Urinary bladder (tissue), 4 donors: ENCODE data around the gene COX7A1. TPM values are rescaled to one million over a fixed set of nuclear protein-coding genes. Genes with fewer than 3 reads are reported as not detected.

Experiments used
- DNase-seq: peaks from one replicate; pipeline ENCODE4 v3.0.0-alpha.2; 2015; ENCODE audit errors: extremely low spot score
- H3K27ac ChIP-seq: one replicate; pipeline ENCODE4 v1.5.1; 2013; ENCODE audit warnings: low read depth, mild to moderate bottlenecking, moderate library complexity
- H3K36me3 ChIP-seq: one replicate; pipeline ENCODE4 v1.6.1; 2013; ENCODE audit warnings: mild to moderate bottlenecking, moderate library complexity; ENCODE audit not compliant: insufficient read depth
- H3K4me1 ChIP-seq: one replicate; pipeline ENCODE4 v1.6.1; 2013; ENCODE audit warnings: mild to moderate bottlenecking, moderate library complexity; ENCODE audit not compliant: insufficient read depth
- H3K4me3 ChIP-seq: one replicate; pipeline ENCODE4 v1.5.1; 2013; ENCODE audit warnings: low read depth, low read length
- WGBS: extraction: QIAGEN DNeasy Blood & Tissue Kit; methylation state at CpG from one replicate; pipeline ENCODE4 v1.1.7; 2013; 5-methylcytosine and 5-hydroxymethylcytosine counted together
- polyA plus RNA-seq: library from polyadenylated mRNA; stranded (reverse); fragments of 200-250 nt; gene quantifications from one replicate; pipeline ENCODE4 v1.2.3, GENCODE V29; 2013
- total RNA-seq: library from RNA; depleted of rRNA; stranded (reverse); fragments of >200 nt; gene quantifications from one replicate; pipeline ENCODE4 v1.2.3, GENCODE V29; 2014
- donor health status: healthy with polysubstance abuse.
- donor health status: healthy.

COX7A1 gene
- total and polyA plus RNA-seq, 2 donors: 15.1 to 92.0 TPM

- H3K27ac ChIP-seq: no peak overlapping the region
These were observed 38.8 kb downstream of the COX7A1 start for GRCh38 chr19:36113425-36113824.

GRCh38 chr19:36112678-36113077 is 39.6 kb downstream of the COX7A1 start:
- DNase-seq: no peak
- WGBS: 95% methylated on average over 10 of the region's 10 CpGs
- peaks cover 2% of the 10 kb centered on the region for H3K36me3 ChIP-seq
- no peak overlapping the region for H3K27ac ChIP-seq
- H3K4me1 ChIP-seq: no peaks in the 10 kb centered on the region
- no peak overlapping the region for H3K4me3 ChIP-seq

More at GRCh38 chr19:36113425-36113824, 38.8 kb downstream of the COX7A1 start:
- Histone ChIP-seq H3K4me3 (no peak overlapping the region), H3K4me1 (no peaks in the 10 kb centered on the region), H3K36me3 (peaks cover 2% of the 10 kb centered on the region)
- WGBS: 89% methylated on average over 34 of the region's 34 CpGs
- no peak for DNase-seq

- Histone ChIP-seq H3K4me3 (no peak overlapping the region), H3K36me3 (peaks cover 2% of the 10 kb centered on the region), H3K4me1 (no peaks in the 10 kb centered on the region), H3K27ac (no peak overlapping the region)
- no peak for DNase-seq
- WGBS: 73% methylated on average over 13 of the region's 13 CpGs
These were observed 41.1 kb downstream of the COX7A1 start for GRCh38 chr19:36111200-36111539.

GRCh38 chr19:36110487-36111199 is 41.6 kb downstream of the COX7A1 start, which contains the start of gene OVOL3:
TSS of gene OVOL3 (plus strand) at chr19:36111143. CDS start at chr19:36111203, 60 bp downstream.
- H3K4me1 ChIP-seq: no peaks in the 10 kb centered on the region
- H3K36me3 ChIP-seq: peaks cover 2% of the 10 kb centered on the region
- H3K27ac ChIP-seq: no peak within 1 kb of the TSS
- no peak for DNase-seq
- H3K4me3 ChIP-seq: no peak within 1 kb of the TSS
- 73% methylated on average over 1 of the region's 1 CpG for WGBS

- Histone ChIP-seq H3K27ac (no peak overlapping the region), H3K36me3 (peaks cover 2% of the 10 kb centered on the region)
These were observed 43.6 kb downstream of the COX7A1 start for GRCh38 chr19:36108684-36109083.

GRCh38 chr19:36106991-36107390 is 45.3 kb downstream of the COX7A1 start:
- no peak overlapping the region for H3K27ac ChIP-seq
- no peaks in the 10 kb centered on the region for H3K4me1 ChIP-seq
- DNase-seq: no peak
- H3K4me3 ChIP-seq: no peak overlapping the region
- H3K36me3 ChIP-seq: peaks cover 2% of the 10 kb centered on the region
- 98% methylated on average over 5 of the region's 5 CpGs for whole genome bisulfite sequencing

More at GRCh38 chr19:36108684-36109083, 43.6 kb downstream of the COX7A1 start:
- DNase-seq: no peak
- H3K4me3 ChIP-seq: no peak overlapping the region
- no peaks in the 10 kb centered on the region for H3K4me1 ChIP-seq
- WGBS: 93% methylated on average over 3 of the region's 3 CpGs

- Histone ChIP-seq H3K36me3 (peaks cover 2% of the 10 kb centered on the region), H3K4me3 (no peak overlapping the region), H3K27ac (no peak overlapping the region), H3K4me1 (no peaks in the 10 kb centered on the region)
- 93% methylated on average over 6 of the region's 6 CpGs for WGBS
- DNase-seq: no peak
These were observed 45.8 kb downstream of the COX7A1 start for GRCh38 chr19:36106441-36106840.

GRCh38 chr19:36103842-36104552 is 48.2 kb downstream of the COX7A1 start:
- 91% methylated on average over 12 of the region's 12 CpGs for WGBS
- Histone ChIP-seq H3K36me3 (no peaks in the 10 kb centered on the region), H3K4me3 (no peak overlapping the region), H3K27ac (no peak overlapping the region), H3K4me1 (no peaks in the 10 kb centered on the region)
- no peak for DNase-seq

- no peak overlapping the region for H3K4me3 ChIP-seq
- H3K4me1 ChIP-seq: no peaks in the 10 kb centered on the region
- no peaks in the 10 kb centered on the region for H3K36me3 ChIP-seq
- no peak overlapping the region for H3K27ac ChIP-seq
- WGBS: 94% methylated on average over 24 of the region's 24 CpGs
- no peak for DNase-seq
These were observed 49.1 kb downstream of the COX7A1 start for GRCh38 chr19:36103040-36103626.

- H3K4me1 ChIP-seq: no peaks in the 10 kb centered on the region
- WGBS: 89% methylated on average over 27 of the region's 27 CpGs
- no peak for DNase-seq
- H3K4me3 ChIP-seq: no peak overlapping the region
- no peaks in the 10 kb centered on the region for H3K36me3 ChIP-seq
- no peak overlapping the region for H3K27ac ChIP-seq
These were observed 50.5 kb downstream of the COX7A1 start for GRCh38 chr19:36101550-36102327.

Other genes starting within 250 kb of the COX7A1 start
- gene HCST, start 249.9 kb downstream of the COX7A1 start, total RNA-seq: 6.7 TPM
- 17.3 TPM for gene HCST, start 249.9 kb downstream of the COX7A1 start, polyA plus RNA-seq
- 5.1 TPM for gene TYROBP, start 244.2 kb downstream of the COX7A1 start, total RNA-seq
- 113 TPM for gene TYROBP, start 244.2 kb downstream of the COX7A1 start, polyA plus RNA-seq
- gene LRFN3, start 216.1 kb downstream of the COX7A1 start, total RNA-seq: 1.9 TPM
- 17.2 TPM for gene LRFN3, start 216.1 kb downstream of the COX7A1 start, polyA plus RNA-seq
- 10.9 TPM for gene SDHAF1, start 157.3 kb downstream of the COX7A1 start, total RNA-seq
- gene SDHAF1, start 157.3 kb downstream of the COX7A1 start, polyA plus RNA-seq: 37.6 TPM
- gene SYNE4, start 143.6 kb downstream of the COX7A1 start, total RNA-seq: 0.58 TPM
- 1.3 TPM for gene SYNE4, start 143.6 kb downstream of the COX7A1 start, polyA plus RNA-seq
- gene ALKBH6, start 138.2 kb downstream of the COX7A1 start, total RNA-seq: 6.1 TPM
- 26.4 TPM for gene ALKBH6, start 138.2 kb downstream of the COX7A1 start, polyA plus RNA-seq
- gene CLIP3, start 119.6 kb downstream of the COX7A1 start, total RNA-seq: 8.5 TPM
- gene CLIP3, start 119.6 kb downstream of the COX7A1 start, polyA plus RNA-seq: 79.5 TPM
- gene THAP8, start 98.2 kb downstream of the COX7A1 start, total RNA-seq: 2.1 TPM
- gene THAP8, start 98.2 kb downstream of the COX7A1 start, polyA plus RNA-seq: 20.1 TPM
- gene WDR62, start 97.5 kb downstream of the COX7A1 start, total RNA-seq: 2.3 TPM
- 0.27 TPM for gene WDR62, start 97.5 kb downstream of the COX7A1 start, polyA plus RNA-seq
- not detected for gene OVOL3, start 41.3 kb downstream of the COX7A1 start, total RNA-seq
- gene OVOL3, start 41.3 kb downstream of the COX7A1 start, polyA plus RNA-seq: not detected
- 44.5 TPM for gene POLR2I, start 37.6 kb downstream of the COX7A1 start, total RNA-seq
- gene POLR2I, start 37.6 kb downstream of the COX7A1 start, polyA plus RNA-seq: 78.9 TPM
- gene TBCB, start 37.0 kb downstream of the COX7A1 start, total RNA-seq: 80.6 TPM
- 278 TPM for gene TBCB, start 37.0 kb downstream of the COX7A1 start, polyA plus RNA-seq
- 132 TPM for gene CAPNS1, start 12.4 kb downstream of the COX7A1 start, total RNA-seq
- gene CAPNS1, start 12.4 kb downstream of the COX7A1 start, polyA plus RNA-seq: 665 TPM
- gene ZNF565, start 62.2 kb upstream of the COX7A1 start, total RNA-seq: 10.8 TPM
- 4.0 TPM for gene ZNF565, start 62.2 kb upstream of the COX7A1 start, polyA plus RNA-seq
- gene ZNF146, start 62.7 kb upstream of the COX7A1 start, total RNA-seq: 145 TPM
- 39.2 TPM for gene ZNF146, start 62.7 kb upstream of the COX7A1 start, polyA plus RNA-seq
- gene ZFP14, start 226.8 kb upstream of the COX7A1 start, total RNA-seq: 25.6 TPM
- gene ZFP14, start 226.8 kb upstream of the COX7A1 start, polyA plus RNA-seq: 2.2 TPM